Measurements from ENCODE around the gene CCDC88B.

CCDC88B gene

DNA sequence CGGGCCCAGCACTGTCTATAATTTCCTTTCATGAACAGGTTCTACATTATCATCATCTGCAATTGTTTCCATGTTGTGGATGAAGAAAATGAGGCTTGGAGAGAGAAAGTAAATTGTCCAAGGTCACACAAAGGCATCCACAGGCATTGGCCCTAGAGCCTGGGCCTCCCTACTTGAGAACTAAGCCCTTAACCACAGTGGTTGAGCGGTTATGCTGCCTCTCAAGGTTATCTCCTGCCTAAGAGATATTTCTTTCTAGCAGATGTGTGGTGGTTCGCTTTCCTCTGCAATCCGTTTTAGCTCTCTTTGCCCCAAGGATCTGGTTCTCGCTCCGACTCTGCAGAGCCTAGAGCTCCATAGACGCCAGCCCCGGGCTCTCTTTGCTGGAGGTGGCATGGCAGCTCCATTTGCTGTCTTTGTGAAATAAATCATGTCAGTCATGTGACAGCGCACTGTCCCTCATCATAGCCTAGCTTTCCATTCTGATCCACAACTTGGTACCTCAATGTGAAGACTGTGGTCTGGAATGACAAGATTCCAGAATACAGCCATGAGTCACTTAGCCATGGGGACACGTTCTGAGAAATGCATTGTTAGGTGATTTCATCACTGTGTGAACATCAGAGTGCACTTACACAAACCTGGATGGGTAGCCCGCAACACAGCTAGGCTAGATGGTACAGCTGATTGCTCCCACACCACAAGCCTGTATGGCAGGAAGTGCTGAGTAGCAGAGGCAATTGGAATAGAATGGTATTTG lies 46.1 kb downstream of the CCDC88B start:
- DNase-seq: peak; percentile 22

DNA sequence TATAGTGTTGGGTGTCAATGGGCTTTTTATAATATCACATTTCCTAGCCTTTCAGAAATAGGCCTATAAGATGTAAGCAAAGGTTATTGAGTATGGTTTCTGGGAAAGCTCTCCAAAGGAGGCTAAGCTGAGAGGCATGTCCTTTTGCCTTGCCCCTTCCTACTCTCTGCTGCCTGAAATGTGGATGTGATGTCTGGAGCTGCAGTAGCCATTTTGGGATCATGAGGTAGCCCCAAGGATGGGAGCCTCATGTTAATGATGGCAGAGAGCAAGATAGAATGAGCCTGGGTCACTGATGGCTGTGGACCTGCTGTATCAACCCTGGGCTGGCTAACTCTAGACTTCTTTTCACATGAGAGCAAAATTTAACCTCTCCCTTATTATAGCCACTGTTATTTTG lies 47.9 kb downstream of the CCDC88B start:
- DNase-seq: no peak

GRCh38 chr11:64388894-64389293 lies 48.9 kb downstream of the CCDC88B start:
- no peak for DNase-seq

GRCh38 chr11:64389851-64390250 lies 49.8 kb downstream of the CCDC88B start:
- no peak for DNase-seq

DNA sequence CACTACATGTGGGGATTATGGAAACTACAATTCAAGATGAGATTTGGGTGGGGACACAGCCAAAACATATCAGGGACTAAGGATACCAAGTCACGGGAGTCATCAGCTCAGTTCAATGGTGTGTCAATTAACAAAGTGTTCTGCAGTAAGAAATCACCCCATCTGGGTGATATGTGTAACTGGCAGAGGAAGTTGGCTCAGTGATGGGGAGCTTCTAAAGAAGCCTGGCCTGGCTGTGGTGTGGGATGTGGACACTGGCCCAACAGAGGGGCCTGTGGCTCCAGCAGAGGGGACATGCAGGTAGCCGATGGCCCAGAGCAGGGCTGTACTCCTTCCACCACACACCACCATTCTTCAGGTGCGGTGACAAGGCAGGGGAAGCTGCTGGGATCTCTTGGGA lies 50.6 kb downstream of the CCDC88B start:
- no peak for DNase-seq

DNA sequence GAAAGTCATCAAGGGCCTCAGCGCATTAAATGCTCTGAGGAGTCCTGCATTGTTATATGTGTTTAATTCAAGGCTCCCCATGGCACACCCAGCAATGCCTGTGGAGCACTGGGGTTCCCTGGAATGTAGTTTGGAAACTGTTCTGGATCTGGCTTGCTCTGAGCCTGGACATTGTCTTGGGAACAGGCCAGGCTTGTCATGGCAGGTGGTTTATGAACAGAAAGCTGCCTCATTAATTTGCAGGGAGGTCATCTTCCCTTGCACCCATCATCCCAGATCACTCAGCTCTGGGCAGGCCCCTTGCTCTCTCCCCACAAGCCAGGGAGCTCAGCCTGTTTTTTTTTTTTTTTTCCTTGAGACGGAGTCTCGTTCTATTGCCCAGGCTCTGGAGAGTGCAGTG lies 51.8 kb downstream of the CCDC88B start:
- DNase-seq: no peak

DNA sequence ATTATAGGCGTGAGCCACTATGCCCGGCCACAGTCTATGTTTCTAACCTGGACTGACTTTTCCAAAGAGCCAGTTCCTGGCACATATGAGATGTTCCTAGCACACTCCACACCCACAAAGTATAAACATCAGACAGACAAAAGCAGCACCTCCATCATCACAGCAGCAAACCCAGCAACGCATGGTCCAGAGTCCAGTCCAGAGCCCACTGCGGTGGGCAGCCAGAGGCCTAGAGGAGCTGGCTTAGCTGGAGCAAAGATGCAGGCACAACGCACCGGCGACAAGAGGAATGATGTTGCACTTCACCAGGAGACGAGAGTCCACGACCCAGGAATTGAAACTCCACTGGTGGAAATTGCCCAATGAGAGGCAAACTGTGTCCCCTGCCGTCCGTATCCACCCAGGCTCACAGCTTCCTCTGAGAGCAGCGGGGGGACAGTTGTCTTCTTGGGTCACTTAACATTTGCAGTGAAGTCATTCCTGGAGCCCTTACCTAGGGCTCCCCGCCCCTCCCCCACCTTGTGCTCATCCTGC lies 55.6 kb downstream of the CCDC88B start:
- no peak for DNase-seq

DNA sequence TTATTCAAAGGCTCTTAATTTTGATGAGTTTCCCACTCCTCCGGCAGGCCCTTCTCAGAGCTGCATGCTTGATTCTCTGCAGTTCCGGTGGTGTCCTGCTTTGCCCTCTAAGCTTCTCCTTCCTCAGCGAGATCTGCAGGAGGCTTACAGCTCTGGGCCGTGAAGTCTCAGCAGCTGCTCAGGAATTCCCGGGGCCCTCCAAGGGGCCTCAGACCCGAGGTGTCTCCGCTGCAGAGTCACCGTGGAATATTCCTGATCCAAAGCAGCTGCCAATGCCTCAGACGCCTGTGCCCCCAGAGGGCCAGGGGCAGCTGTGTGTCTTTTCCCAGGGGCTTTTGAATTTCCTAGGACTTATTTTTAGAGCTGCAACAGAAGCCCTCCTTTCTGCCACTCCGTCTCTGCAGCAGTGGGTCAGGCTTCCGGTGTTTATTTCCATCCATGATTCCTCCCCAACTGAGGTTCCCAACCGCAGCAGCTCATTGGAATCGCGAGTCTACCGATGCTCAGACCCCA lies 56.1 kb downstream of the CCDC88B start:
- DNase-seq: no peak

GRCh38 chr11:64400102-64400501 lies 60.1 kb downstream of the CCDC88B start:
- no peak for DNase-seq

DNA sequence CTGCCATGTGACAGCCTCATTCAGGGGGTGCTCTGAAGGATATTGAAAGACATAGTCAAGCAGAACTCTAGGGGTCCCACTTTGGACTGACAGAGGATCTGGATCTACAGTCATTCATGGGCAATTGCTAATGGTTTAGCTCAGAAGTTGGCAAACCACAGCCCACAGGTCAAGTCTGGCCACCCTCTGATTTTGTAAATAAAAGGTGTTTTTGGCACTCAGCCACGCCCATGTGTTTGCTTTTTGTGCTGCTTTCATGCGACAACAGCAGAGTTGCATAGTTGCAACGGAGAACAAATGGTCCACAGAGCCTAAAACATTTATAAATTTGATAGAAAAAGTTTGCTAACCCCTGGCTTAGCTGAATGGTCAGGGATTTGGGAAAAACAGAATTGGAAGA lies 60.7 kb downstream of the CCDC88B start:
- no peak for DNase-seq

GRCh38 chr11:64401775-64402174 lies 61.8 kb downstream of the CCDC88B start:
- DNase-seq: no peak

DNA sequence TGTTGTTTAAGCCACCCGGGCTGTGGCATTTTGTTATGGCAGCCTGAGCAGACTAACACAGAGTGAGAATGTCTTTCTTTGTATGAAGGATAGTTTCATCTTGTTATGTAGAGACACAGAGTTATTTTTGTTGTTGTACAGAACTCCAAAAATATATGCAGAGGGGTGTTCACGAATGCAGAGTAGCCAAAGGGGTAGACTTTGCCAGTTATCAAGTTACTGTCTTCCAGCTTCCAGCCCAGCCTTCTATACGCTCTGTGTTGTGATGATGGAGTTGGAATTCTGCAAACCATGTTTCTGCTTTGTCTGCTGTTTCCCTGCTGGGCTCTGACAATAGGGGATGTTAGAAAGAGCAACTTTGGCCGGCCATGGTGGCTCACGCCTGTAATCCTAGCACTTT lies 63.1 kb downstream of the CCDC88B start:
- DNase-seq: no peak

DNA sequence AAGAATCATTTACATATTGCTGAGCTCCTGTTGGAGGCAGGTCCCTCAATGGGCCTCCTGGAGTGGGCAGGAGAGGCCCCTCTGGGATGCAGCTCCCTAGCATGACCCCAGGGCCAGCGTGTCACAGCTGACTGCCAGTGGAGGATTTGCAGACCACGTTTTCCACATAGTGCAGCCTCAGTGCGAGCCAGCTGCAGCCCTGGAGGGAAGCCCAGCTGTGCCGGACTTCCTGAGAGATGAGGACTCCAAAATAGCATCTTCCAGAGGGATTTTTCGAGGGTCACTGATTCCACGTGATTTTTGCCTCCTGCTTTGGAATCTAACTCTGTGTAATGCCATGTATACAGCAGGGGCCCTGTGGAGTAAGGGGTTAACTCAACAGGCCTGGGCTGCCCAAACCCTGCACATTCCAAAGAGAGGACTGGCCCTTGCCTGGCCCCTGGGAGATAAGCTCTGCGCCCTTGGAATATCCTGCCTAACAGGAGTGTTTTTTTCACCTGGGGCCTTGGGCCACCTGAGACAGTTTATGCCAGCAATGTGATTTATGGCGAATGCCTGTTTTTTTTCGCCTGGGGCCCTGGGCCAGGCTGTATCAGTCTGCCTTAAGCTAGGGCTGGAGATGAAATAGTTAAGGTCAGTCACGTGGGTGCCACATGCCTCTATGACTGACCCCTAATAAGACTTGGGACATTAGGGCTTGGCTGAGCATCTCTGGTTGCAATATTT lies 66.4 kb downstream of the CCDC88B start:
- DNase-seq: no peak

All from T1000 (cell line).